Progenitor cell of endocrine pancreas (in vitro differentiated cells): ENCODE data around the gene SMAD2. TPM values are rescaled to one million over a fixed set of nuclear protein-coding genes. Genes with fewer than 3 reads are reported as not detected.

Experiments used
- DNase-seq: peaks from one replicate; pipeline ENCODE4 v3.0.0; 2021; ENCODE audit warnings: low spot score; ENCODE audit not compliant: unreplicated experiment
- H3K27ac Mint-ChIP-seq: 2 replicates; pipeline ENCODE4 v1.8.0; 2021; ENCODE audit warnings: mild to moderate bottlenecking, moderate library complexity, mixed read lengths
- H3K27me3 Mint-ChIP-seq: 2 replicates; pipeline ENCODE4 v1.8.0; 2021; ENCODE audit warnings: mixed read lengths
- H3K36me3 Mint-ChIP-seq: 2 replicates; pipeline ENCODE4 v1.8.0; 2022; ENCODE audit warnings: mixed read lengths; ENCODE audit not compliant: insufficient read depth
- H3K4me1 Mint-ChIP-seq: 2 replicates; pipeline ENCODE4 v1.8.0; 2021; ENCODE audit warnings: low read depth, mixed read lengths
- H3K4me3 Mint-ChIP-seq: 2 replicates; pipeline ENCODE4 v1.8.0; 2021; ENCODE audit warnings: low read depth, mild to moderate bottlenecking, moderate library complexity, mixed read lengths
- H3K9me3 Mint-ChIP-seq: 2 replicates; pipeline ENCODE4 v1.8.0; 2021; ENCODE audit warnings: low read depth, mixed read lengths
- total RNA-seq: library from RNA; stranded (reverse); gene quantifications from 2 replicates; pipeline ENCODE4 v1.2.1, GENCODE V29; 2021
- TF ChIP-seq, protein P1 (sequence below): fragments of 200-600 bp; sonication (generic); IDR thresholded peaks from one replicate; pipeline ENCODE4 v1.5.0; 2021; ENCODE audit warnings: antibody characterized with exemption, mild to moderate bottlenecking; ENCODE audit not compliant: unreplicated experiment

Gene SMAD2
- total RNA-seq, 1 donor from 2014 or later: 140 TPM

DNA sequence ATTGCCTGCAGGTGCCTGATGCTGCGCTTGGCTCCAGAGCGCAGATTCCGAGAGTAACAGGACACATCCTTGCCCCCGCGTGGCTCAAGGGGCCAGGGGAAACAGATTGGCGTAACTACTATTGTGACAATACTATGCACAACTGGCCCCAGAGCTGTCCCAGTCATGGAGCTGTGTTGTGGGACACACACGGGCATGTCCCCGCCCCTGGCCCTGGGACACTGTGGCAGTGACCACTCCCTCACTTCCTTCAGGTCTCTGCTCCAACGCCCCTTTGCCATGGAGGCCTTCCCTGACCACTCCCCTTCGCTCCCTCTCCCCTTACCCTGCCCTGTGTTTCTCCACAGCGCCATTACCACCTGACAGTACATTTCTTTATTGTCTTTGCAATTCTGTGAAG, 132.1 kb downstream of the SMAD2 start:
- Mint-ChIP-seq H3K4me1 (no peaks in the 10 kb centered on the region), H3K36me3 (no peaks in the 10 kb centered on the region), H3K27ac (no peak overlapping the region), H3K27me3 (peaks cover 8% of the 10 kb centered on the region), H3K9me3 (no peaks in the 10 kb centered on the region), H3K4me3 (no peak overlapping the region)
- TF ChIP-seq, protein P1, sequence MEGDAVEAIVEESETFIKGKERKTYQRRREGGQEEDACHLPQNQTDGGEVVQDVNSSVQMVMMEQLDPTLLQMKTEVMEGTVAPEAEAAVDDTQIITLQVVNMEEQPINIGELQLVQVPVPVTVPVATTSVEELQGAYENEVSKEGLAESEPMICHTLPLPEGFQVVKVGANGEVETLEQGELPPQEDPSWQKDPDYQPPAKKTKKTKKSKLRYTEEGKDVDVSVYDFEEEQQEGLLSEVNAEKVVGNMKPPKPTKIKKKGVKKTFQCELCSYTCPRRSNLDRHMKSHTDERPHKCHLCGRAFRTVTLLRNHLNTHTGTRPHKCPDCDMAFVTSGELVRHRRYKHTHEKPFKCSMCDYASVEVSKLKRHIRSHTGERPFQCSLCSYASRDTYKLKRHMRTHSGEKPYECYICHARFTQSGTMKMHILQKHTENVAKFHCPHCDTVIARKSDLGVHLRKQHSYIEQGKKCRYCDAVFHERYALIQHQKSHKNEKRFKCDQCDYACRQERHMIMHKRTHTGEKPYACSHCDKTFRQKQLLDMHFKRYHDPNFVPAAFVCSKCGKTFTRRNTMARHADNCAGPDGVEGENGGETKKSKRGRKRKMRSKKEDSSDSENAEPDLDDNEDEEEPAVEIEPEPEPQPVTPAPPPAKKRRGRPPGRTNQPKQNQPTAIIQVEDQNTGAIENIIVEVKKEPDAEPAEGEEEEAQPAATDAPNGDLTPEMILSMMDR: no peak
- no peak for DNase-seq

DNA sequence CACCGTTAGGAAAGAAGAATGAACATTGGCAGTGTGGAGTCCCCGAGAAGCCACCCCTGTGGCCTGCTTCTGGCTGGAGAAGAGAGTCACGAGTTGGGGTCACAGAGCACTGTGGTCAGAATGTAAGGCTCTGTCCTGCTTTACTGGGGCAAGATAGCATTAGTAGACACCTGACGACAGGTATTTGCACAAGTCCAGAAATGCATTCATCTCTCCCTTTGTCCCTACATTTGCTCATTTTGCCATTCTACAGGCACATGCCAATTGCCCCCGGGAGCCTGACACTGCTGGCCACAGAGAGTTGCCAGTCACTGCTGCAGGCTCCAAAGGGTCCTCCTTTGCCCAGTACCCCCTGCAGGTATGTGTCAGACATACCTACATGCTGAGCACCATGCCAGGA, 133.3 kb downstream of the SMAD2 start:
- Mint-ChIP-seq H3K36me3 (no peaks in the 10 kb centered on the region), H3K4me3 (no peak overlapping the region), H3K4me1 (no peaks in the 10 kb centered on the region), H3K9me3 (no peaks in the 10 kb centered on the region), H3K27ac (no peak overlapping the region), H3K27me3 (peaks cover 6% of the 10 kb centered on the region)
- no peak for DNase-seq
- TF ChIP-seq, protein P1: no peak

DNA sequence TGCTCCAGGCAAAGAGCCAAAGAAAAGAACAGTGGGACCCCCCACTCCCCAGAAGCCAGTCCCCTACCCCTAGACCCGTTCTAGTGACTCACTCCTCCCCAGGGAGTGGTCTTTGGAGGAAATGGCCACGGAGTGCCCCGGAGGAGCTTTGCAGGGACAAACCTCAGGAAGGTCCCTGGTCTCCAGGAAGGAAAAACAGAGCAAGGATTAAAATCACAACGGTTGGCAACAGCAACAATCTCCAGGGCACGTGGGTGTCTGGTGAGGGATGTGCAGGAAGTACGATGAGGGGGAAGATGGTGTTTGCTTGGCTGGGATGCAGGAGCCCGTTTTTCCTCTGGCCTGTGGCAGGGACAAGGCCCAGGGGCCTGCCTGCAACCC, 135.0 kb downstream of the SMAD2 start:
- H3K36me3 Mint-ChIP-seq: no peaks in the 10 kb centered on the region
- TF ChIP-seq, protein P1: no peak
- H3K27me3 Mint-ChIP-seq: peaks cover 9% of the 10 kb centered on the region
- H3K4me3 Mint-ChIP-seq: no peak overlapping the region
- no peak for DNase-seq
- no peak overlapping the region for H3K27ac Mint-ChIP-seq
- no peaks in the 10 kb centered on the region for H3K4me1 Mint-ChIP-seq
- no peaks in the 10 kb centered on the region for H3K9me3 Mint-ChIP-seq

DNA sequence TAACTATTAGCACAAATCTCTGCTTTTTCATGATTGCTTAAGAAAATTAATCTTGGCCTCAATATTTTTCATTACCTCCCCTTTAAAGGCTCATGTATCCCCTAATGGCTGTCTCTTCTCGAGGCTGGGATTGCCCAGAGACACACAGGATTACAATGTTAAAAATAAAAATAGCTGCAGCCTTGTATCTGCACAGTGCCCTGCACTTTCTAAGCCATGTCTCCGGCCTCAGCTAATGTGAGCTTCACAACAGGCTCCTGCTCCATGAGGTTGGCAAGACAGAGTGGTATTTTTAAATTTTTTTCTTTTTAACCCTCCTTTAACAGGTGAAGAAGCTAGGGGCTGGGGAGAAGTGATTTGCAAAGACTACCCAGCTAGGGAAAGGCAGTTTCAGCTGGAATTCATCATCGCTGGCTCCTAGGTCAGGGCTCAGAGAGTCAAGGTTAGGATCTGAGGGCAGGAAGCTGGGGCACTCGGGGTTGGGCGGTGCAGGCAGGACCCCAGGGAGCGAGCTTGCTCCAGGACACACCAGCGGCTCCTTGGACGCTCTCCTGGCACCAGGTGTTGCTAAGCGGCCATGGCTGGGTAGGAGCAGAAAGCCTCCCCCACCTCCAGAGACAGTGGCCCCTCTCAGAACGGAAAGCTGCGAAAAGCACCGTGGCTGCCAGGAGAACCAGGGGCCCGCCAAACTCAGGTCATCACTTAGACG, 135.6 kb downstream of the SMAD2 start:
- TF ChIP-seq, protein P1: no peak
- DNase-seq: no peak
- no peak overlapping the region for H3K27ac Mint-ChIP-seq

DNA sequence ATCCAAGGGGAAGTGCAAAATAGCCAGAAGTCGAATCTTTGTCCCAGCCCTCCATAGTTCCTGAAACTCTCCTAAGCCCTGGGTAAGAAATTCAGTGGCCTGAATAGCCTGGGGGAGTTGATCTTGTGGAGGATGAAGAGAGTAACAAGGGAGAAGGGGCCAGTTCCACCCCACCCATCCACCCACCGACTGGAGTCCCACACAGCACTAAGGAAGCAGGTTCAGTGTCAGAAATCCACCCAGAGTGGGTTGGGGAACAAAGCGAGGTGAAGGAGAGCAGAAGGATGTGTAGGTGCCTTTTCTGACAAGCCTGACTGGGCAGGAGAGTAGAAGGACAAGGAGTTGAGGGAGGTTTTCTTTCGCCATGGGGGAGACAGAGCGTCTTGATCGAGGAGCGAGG, 136.8 kb downstream of the SMAD2 start:
- peaks cover 13% of the 10 kb centered on the region for H3K27me3 Mint-ChIP-seq
- no peak overlapping the region for H3K4me3 Mint-ChIP-seq
- TF ChIP-seq, protein P1: no peak
- H3K9me3 Mint-ChIP-seq: no peaks in the 10 kb centered on the region
- no peaks in the 10 kb centered on the region for H3K4me1 Mint-ChIP-seq
- DNase-seq: no peak
- no peak overlapping the region for H3K27ac Mint-ChIP-seq
- no peaks in the 10 kb centered on the region for H3K36me3 Mint-ChIP-seq

More for the DNA sequence above, 135.6 kb downstream of the SMAD2 start:
- H3K9me3 Mint-ChIP-seq: no peaks in the 10 kb centered on the region
- no peak overlapping the region for H3K4me3 Mint-ChIP-seq
- no peaks in the 10 kb centered on the region for H3K36me3 Mint-ChIP-seq
- H3K27me3 Mint-ChIP-seq: peaks cover 9% of the 10 kb centered on the region
- no peaks in the 10 kb centered on the region for H3K4me1 Mint-ChIP-seq
